ENCODE results near the gene ANKRD22.

Gene ANKRD22

GRCh38 chr10:88792661-88793060, 59.0 kb downstream of the ANKRD22 start:
- no peak for DNase-seq

GRCh38 chr10:88791924-88792323, 59.7 kb downstream of the ANKRD22 start:
- DNase-seq: no peak

- no peak for DNase-seq
Measured at GRCh38 chr10:88788924-88789323, 62.7 kb downstream of the ANKRD22 start.

- no peak for DNase-seq
Measured at GRCh38 chr10:88787463-88787862, 64.2 kb downstream of the ANKRD22 start.

GRCh38 chr10:88786032-88786770, 65.4 kb downstream of the ANKRD22 start:
- DNase-seq: no peak

GRCh38 chr10:88783724-88784123, 67.9 kb downstream of the ANKRD22 start:
- no peak for DNase-seq

GRCh38 chr10:88782222-88782621, 69.4 kb downstream of the ANKRD22 start:
- no peak for DNase-seq

- DNase-seq: no peak
Measured at GRCh38 chr10:88781206-88781605, 70.4 kb downstream of the ANKRD22 start.
